HG03025 (cell line): ENCODE data around the gene HDAC8.
"Not testable (repeated sequence)": the region's sequence is repeated elsewhere in the genome, so short reads cannot be mapped to it uniquely, and the experiment has no call there.

Source experiments
- ATAC-seq: cut with Tn5 transposase; IDR thresholded peaks from one replicate; pipeline ENCODE4 v1.9.1; 2021; ENCODE audit warnings: mild to moderate bottlenecking, moderate library complexity; ENCODE audit not compliant: unreplicated experiment, low FRiP score

HDAC8 gene

GRCh38 chrX:72340626-72341025 lies 232.0 kb downstream of the HDAC8 start:
- ATAC-seq, result no peak

GRCh38 chrX:72340041-72340440 lies 232.6 kb downstream of the HDAC8 start:
- no peak for ATAC-seq

- ATAC-seq, result no peak
Measured at GRCh38 chrX:72330131-72330530, 242.5 kb downstream of the HDAC8 start.

- ATAC-seq, result no peak
Measured at GRCh38 chrX:72326605-72327300, 245.9 kb downstream of the HDAC8 start.

GRCh38 chrX:72319651-72320050 lies 253.0 kb downstream of the HDAC8 start:
- not testable (repeated sequence) for ATAC-seq

GRCh38 chrX:72317139-72317538 lies 255.5 kb downstream of the HDAC8 start:
- ATAC-seq, result no peak

GRCh38 chrX:72316408-72317110 lies 256.1 kb downstream of the HDAC8 start:
- no peak for ATAC-seq

- no peak for ATAC-seq
Measured at GRCh38 chrX:72314881-72315280, 257.8 kb downstream of the HDAC8 start.

GRCh38 chrX:72313707-72314641 lies 258.7 kb downstream of the HDAC8 start:
- no peak for ATAC-seq

GRCh38 chrX:72312311-72312940 lies 260.2 kb downstream of the HDAC8 start:
- ATAC-seq, result no peak

GRCh38 chrX:72309297-72310071 lies 263.2 kb downstream of the HDAC8 start:
- ATAC-seq, result no peak

GRCh38 chrX:72308566-72309296 lies 263.9 kb downstream of the HDAC8 start:
- no peak for ATAC-seq

- ATAC-seq, result no peak
Measured at GRCh38 chrX:72308209-72308565, 264.5 kb downstream of the HDAC8 start.

- no peak for ATAC-seq
Measured at GRCh38 chrX:72307646-72308051, 265.0 kb downstream of the HDAC8 start.

GRCh38 chrX:72306851-72307645 lies 265.6 kb downstream of the HDAC8 start:
- peak; percentile 69 for ATAC-seq

- peak; percentile 11 for ATAC-seq
Measured at GRCh38 chrX:72306085-72306801, 266.4 kb downstream of the HDAC8 start.

- ATAC-seq, result no peak
Measured at GRCh38 chrX:72305286-72306084, 267.2 kb downstream of the HDAC8 start, which contains the start of gene CITED1. TSS of gene CITED1 (minus strand) at chrX:72305914. CDS start at chrX:72302869, 3,045 bp downstream.
